ENCODE data around the gene PDGFRB.
"Not testable (repeated sequence)": the region's sequence is repeated elsewhere in the genome, so short reads cannot be mapped to it uniquely, and the experiment has no call there.

Gene PDGFRB

DNA sequence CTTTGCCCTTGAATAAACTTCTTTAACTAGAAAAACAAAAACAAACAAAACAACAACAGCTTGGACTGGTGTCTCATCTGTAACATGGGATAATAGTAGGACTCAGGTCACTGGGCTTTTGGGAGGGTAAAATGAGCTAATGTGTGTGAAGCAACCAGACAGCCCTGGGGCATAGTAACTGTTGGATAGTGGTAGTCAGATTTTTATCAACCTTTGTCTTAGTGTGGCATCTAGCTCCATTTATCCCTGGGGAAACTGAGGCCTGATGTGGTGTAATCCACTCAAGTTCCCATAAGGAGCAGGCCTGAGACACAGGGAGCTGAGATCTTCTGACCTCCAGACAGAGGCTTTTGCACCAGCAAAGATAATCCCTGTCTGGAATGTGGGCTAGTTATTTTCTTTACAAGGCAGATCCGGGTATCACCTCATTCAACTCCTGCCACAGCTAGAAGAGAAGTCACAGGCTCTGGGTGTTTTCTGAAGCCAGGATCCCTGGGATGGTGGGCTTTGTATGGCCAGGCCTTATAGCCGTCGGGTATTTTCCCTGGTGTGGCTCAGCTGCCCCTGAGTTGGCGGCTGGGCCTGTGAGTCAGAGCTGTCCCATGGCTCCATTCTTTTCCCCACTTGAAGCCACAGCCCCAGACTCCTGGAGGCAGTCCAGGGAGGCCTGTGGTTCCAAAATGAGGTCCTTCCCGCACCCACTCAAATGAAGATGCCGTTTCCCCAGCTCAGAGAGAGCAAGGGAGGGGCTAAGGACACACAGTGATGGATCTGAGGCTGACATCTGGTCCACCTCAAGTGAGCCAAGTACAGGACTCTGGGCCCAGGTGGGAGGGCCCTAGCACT, 43.2 kb downstream of the PDGFRB start:
- DNase-seq, result no peak

DNA sequence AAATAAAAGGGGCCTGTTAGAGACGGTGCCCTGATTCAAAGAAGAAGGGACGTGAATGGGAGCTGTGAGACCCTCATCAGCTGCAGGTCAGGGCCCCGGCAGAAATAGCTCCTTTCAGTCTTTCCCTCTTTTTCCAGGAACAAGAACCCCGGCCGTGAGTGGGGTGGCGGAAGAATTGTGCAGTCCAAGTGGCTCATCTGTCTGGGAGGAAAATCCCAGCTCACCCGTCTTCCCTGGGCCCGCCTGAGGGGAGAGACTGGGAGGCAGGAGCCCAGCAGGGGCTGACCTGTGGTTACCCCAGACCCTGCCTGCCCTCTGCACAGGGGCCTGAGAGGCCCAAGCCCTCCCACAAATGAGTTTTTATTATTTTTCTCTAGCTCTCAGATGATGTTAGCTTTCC, 44.5 kb downstream of the PDGFRB start:
- DNase-seq, result no peak

DNA sequence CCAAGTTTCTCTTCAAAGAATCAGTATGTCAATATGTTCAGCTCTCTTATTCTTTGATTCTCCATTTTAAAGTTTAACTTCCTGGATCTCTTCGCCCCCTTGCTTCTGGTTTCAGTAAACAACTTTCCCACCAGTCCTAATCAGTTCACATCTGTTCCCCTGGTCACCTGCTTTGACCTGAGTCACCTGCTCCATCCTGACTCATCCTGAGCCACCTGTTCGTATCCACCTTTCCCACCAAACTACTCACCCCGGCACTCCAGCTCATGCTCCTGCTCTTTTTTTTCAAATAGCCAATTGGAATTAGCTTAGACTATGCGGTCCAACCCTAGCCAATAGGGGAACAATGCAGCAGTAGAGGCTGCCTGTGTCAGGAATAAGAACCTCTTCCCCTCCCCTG, 45.7 kb downstream of the PDGFRB start:
- DNase-seq, result no peak

DNA sequence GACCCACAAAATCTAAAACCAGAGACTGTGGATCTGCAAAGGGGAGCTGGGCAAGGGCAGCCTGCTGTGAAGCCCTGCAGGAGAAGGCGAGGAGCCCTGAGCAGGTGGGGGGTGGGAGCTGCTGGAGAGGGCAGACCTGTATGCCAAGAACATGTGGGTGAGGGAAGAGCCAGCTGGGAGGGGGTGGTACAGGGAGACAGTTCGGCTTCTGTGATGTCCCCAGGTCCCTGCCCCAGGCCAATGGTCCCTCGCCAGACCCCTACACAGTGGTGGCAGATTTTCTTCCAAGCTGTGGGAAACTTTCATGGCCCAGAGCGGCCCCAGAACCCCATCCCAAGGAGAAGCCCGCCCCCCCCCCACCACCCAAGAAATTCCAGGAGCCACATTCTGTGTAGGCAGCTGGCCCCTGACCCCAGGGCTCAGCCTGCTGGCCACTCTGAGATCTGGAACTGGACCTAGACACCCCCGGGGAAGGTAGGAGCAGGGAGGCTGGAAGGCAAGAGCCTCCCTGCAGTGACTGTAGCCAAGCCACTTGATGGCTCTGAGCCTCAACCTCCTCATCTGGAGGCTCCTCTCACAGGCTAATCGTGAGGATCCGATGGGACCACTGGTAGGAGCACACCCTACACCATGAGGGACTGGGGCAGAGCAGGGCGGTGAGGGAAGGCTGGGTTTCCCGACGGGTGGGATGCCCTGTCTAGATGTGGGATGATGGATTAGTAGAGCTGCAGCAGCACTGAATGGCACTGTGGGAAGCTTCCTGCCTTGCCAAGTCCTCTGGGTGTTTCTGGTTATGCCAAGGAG, 46.7 kb downstream of the PDGFRB start:
- no peak for DNase-seq

DNA sequence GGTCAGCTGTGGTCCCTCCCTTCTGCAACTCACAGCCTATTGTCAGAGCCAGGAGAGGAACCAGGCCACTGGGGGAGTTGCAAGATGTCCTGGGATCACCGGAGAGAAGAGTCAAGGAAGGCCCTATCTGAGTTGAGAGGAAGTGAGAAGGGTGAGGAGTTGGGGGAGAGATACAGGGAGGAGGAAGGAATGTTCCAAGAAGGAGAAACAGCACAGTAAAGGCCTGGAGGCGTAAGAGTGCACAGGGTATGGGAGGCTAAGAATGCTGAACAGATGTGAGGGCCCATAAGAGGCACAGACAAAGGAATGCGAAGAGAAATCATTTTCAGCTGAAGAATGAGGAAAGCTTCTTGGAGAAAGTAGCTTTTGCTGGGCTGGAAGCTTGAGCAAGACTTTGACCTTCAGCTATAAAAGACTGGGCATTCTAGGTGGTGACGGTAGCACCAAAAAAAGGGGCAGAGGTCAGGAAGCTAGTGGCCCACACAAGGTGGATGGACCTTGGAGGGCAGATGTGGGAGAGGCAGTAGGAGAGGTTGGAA, 47.7 kb downstream of the PDGFRB start:
- no peak for DNase-seq

DNA sequence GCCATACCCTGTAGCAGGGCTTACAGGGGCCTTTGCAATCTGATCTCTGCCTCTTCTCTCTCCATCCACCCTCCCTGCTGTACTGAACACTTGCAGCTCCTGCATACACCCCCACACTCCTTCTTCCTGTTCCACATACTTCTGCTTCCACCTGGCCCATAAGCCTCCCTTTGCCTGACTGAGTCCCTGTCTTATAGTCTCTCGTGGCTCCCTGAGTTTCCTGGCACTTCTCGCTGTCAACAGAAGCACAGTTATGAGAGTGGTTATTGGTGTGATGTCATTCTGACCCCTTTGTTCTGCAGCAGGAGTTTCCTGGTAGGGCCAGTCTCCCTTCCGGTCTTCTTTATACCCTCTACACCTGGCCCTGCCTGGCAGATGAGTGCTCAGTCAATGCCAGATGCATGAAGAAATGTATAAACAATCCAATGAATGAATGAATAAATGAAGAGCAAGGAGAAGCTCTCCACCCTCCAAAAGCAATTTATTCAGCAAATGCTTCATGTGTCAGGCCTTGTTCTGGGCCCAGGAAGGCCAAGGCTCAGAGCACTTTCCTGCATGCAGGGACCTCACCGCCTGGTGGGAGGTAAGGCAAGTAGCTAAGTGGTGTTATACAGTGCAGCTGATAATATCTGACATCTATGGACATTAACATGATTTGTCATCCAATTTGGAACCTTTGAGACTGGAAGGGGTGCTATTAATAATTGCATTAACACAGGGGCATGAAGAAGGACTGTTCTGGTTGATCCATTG, 48.8 kb downstream of the PDGFRB start:
- DNase-seq, result no peak

DNA sequence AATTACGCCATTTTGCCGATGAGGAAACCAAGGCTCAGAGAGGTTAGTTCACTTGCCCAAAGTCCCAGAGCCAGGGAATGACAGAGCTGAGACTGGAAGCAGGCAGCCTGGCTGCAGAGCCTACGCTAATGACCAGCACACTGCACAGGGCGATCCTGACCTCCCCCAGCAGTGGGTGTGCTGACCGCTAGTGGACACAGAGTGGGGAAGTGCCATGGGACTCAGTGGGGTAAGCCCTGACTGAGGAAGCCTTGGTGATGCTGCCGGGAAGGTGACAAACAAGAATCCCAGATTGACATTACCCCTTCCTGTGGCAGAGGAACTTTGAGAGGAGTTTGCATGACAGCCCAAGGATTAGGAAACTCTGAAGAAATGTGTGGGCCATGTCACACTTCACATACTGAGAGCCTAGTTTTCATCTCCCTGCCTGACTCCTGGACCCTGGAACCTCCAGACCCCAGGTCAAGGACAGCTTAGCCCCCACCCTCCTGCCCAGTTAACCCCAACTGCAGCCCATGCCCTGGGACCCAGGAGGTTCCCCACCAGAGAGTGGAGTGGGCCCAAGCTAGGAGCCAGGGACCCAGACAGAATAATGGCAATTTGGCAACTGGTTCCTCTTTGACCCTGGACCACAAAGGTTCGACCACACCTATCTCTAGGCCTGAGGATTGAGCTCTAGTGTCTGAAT, 49.6 kb downstream of the PDGFRB start:
- DNase-seq, result no peak

DNA sequence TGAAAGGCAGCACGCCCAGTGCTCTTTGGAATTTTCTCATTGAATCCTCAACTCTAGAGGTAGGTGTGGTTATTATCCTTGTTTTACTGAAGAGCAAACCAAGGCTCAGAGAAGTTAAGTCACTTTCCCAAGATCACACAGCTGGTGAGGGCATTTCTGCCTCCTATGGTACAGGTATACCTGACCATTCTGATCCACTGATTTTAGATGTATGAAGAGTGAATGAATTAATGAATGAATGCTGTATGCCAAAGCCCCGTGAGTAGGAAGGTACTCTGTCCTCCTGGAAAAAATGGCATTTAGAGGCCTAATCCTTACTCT, 51.1 kb downstream of the PDGFRB start:
- DNase-seq, result no peak

DNA sequence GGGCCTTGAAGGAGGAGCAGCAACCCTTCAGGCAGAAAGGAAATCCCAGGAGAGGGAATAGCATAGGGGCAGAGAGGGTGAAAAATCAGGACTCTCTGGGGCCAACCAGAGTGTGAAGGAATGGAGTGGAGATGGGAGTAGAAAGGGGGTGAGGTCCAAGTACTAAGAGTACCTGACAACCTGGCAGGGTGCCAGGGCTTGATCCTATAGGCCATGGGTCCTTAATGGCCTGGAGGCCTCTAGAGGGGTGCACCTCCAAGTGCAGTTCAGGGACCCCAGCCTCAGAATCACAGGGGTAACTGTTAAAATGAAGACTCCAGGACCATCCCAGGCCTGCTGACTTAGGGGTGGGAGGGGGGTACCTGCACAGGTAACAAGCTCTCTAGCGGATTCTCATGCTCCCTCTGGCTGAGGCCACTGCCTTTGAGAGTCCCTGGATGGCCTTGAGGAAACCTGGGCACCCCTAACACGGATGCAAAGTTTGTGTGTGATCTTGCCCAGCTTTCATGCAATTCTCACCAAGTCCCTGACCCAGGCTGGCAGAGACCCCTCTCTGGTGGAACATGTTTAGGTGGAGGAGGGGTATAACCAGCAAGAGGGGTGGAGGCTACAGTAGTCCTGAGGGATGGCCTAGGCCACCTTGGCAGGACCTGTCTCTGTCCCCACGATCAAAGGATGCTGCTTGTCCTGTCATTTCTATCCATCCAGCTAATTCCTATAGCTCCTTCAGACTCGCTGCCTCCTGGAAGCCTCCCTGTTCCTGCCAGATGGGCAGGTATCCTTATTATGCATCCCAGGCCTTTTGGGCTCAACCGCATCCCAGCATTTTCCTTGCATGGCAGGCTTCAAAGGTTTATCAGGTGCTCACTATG, 51.7 kb downstream of the PDGFRB start:
- no peak for DNase-seq

DNA sequence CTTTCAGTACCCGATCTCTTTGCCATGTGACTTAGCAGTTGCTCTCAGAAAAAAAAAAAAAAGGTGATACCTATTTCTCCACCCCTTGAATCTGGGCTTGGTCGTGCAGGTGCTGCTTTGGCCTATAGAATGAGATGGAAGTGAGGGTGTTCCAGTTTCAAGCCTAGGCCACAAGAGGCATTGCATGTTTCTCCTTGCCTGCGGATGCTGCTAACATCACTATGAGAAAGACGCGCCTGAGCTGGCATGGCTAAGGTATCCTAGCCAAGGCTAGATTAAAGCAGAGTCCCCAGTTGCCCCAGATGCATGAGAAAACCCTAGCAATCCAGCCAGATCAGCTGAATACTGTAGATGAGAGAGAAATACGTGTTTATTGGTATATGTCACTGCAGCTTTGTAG, 54.6 kb downstream of the PDGFRB start:
- no peak for DNase-seq

DNA sequence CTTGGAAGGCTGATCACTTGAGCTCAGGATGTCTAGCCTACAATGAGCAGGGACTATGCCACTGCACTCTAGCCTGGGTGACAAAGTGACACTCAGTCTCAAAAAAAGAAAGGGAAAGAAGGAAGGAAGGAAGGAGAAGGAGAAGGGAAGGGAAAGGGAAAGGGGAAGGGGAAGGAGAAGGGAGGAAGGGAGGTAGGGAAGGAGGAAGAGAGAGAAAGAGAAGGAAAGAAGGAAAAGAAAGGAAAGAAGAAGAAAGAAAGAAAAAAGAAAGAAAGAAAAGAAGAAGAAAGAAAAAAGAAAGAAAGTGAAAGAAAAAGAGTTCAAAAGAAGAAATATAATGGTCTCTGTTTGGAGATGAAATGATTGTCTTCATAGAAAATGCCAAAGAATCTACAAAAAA, 58.5 kb downstream of the PDGFRB start:
- no peak for DNase-seq

DNA sequence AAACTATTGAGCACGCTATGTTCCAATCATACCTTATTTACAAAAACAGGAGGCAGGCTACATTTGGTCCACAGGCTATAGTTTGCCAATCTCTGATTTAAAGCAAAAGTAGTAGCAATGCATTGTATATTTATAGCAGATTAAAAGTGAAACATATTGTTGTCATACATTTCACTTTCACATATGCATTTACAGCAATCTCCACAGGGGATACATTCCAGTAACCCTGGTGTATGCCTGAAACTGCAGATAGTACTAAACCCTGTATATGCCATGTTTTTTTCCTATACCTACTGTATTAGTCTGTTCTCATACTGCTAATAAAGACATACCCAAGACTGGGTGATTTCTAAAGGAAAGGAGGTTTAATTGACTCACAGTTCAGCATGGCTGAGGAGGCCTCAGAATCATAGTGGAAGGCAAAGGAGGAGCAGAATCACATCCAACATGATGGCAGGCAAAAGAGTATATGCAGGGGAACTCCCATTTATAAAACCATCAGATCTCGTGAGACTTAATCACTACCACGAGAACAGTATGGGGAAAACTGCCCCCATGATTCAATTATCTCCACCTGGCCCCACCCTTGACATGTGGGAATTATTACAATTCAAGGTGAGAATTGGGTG, 63.4 kb downstream of the PDGFRB start:
- no peak for DNase-seq

DNA sequence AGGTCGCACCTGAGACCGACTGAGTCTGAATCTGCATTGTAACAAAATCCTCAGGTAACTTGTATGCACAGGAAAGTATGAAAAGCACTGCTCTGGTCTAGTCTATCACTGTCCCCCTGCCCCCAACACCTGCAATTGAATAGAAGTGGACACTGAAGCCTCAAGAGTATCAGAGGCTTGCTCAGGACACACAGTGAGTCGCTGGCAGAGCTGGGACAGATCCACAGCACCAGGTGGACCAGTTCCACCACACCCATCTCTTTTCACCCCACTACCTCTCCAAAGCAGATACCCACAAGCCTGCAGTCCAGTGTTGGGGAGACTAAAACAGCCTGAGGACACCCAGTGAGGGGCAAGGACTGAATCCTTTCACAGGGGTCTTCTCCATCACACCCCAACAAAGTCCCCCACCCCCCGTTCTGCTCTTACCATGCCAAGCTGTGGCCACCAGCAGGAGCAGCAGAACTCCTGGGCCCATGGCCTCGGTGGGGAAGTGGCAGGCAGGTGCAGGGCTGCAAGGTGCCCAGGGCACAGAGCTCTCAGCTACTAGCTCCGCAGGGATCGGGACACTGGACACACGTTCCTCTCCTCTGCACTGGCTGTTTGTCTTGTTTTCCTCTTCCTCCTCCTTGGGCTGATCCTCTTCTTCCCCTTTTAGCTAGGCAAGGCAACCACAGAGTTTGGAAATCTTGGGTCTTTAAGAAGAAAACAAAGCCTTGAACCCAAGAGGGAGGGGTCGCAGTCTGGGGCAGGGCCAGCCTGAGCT, 69.5 kb downstream of the PDGFRB start, which contains the start of gene CSF1R:
TSS of gene CSF1R (minus strand) at position 605 of the 766 bp plus-strand sequence. CDS start at position 478, 127 bp downstream.
- DNase-seq, result no peak

DNA sequence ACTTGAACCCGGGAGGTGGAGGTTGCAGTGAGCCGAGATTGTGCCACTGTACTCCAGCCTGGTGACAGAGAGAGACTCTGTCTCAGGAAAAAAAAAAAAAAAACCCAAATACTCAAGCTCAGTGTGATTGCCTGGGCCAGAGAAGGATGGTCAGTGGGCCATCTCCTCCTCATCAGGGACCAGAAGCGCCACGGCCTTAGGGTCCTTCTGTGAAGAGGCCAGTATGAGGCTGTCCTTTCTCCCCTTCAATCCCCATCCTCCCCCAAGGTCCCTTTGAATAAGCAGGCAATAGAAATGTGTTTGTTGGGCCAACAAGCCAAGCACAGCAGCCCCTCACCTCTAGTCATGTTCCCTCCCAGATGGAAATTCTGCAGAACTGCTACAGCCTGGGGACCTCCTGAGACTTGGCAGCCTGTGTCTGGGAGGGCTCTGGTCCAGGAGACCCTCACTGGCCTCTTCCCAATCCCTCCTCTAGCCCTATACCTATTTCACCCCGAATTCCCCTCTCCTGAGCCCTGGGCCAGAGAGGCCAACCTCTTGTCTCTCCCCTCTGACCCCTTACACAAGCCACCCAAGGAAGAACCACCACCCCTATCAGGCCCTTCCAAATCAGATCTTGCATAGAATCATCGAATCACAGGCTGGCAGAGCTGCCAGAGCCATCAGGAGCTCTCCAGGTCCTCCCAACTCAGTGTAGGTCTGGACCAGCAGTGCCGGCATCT, 70.3 kb downstream of the PDGFRB start:
- DNase-seq, result no peak

DNA sequence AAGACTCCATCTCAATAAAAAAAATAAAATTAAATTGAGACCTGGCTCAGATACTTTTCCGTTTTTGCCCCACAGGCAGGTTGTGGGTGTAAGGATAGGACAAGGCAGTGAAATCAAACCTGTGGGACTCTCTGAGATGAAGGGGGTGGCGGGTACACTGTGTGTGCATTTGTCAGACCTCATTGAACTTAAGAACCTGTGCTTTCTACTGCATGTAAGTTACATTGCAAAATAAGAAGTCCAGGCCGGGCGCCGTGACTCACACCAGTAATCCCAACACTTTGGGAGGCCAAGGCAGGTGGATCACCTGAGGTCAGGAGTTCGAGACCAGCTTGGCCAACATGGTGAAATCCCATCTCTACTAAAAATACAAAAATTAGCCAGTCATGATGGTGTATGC, 70.9 kb downstream of the PDGFRB start:
- DNase-seq, result not testable (repeated sequence)

DNA sequence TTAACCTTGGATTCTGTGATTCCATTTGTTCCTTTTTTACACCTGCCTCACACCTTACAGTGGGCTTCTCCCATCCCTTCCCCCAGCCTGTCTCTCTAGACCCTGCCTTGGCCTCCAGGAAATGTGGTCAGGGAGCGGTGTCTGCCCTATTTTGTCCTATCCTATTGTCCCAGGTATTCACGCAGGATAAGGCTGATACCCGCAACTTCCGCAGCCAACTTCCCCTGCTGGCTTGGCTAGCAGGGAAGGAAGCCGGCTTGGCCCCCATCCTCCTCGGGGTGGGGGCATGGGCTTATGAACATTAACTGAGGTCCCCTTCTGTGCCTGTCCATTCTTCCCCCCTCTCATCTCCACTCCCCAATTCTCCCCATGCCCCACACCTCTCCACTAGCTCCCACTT, 72.8 kb downstream of the PDGFRB start:
- DNase-seq, result no peak

DNA sequence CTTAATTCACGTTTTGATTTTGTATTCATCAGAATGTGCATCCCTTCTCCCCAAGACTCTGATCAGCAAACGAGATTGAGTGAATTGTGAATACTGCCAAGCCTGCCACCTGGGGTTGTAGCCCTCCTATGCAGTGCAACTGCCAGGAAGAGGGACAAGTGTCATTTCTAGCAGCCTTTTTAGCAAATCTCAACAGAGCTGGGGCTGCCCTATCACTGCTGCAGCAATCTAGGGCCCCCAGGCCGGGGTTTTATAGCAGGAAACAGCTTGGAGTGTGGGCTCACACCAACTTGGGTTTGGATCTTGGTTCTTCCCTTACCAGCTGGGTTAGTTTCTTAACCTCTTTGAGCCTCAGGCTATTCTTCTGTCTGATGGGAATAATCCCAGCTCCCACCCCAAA, 73.3 kb downstream of the PDGFRB start:
- no peak for DNase-seq

DNA sequence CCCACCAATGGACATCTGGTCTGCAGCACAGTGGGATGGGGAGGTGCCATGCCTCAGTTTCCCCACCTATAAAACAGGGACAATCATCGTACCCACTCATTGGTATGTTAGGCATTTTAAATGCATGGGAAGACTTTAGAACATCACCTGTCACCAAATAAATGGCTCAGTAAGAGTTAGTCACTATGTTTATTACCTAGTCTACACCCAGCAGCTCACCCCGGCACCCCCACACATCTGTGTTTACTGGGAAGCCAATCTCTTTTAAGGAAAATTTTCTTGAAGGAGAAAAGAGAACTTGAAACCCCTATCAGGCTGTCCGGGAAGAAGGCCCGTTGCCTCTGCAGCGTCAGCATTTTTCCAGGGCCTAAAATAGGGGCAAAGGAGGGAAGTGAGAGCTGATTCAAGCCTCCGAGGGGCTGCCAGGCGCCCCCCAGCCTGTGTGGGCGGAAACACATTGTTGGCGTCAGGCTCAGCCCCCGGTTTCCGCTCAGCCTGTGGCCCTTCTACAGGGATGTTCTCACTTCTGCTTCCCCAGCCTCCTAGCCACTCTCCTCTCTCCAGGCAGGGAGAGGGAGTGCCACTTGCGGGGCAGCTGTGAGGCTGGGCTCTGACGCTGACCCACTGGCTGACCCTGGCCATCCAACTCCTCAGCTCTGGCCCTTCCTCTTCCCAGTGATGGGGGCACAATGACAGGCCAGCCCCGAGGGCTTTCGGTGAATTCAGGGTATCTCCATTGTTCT, 73.9 kb downstream of the PDGFRB start:
- no peak for DNase-seq
